ENCODE data around the gene HDAC11.

- TF ChIP-seq, protein P1, sequence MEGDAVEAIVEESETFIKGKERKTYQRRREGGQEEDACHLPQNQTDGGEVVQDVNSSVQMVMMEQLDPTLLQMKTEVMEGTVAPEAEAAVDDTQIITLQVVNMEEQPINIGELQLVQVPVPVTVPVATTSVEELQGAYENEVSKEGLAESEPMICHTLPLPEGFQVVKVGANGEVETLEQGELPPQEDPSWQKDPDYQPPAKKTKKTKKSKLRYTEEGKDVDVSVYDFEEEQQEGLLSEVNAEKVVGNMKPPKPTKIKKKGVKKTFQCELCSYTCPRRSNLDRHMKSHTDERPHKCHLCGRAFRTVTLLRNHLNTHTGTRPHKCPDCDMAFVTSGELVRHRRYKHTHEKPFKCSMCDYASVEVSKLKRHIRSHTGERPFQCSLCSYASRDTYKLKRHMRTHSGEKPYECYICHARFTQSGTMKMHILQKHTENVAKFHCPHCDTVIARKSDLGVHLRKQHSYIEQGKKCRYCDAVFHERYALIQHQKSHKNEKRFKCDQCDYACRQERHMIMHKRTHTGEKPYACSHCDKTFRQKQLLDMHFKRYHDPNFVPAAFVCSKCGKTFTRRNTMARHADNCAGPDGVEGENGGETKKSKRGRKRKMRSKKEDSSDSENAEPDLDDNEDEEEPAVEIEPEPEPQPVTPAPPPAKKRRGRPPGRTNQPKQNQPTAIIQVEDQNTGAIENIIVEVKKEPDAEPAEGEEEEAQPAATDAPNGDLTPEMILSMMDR (IDR thresholded peaks at IDR 0.05; ENCODE audit: low read depth, low read length, missing input control) = no peak
- TF ChIP-seq, protein P2, sequence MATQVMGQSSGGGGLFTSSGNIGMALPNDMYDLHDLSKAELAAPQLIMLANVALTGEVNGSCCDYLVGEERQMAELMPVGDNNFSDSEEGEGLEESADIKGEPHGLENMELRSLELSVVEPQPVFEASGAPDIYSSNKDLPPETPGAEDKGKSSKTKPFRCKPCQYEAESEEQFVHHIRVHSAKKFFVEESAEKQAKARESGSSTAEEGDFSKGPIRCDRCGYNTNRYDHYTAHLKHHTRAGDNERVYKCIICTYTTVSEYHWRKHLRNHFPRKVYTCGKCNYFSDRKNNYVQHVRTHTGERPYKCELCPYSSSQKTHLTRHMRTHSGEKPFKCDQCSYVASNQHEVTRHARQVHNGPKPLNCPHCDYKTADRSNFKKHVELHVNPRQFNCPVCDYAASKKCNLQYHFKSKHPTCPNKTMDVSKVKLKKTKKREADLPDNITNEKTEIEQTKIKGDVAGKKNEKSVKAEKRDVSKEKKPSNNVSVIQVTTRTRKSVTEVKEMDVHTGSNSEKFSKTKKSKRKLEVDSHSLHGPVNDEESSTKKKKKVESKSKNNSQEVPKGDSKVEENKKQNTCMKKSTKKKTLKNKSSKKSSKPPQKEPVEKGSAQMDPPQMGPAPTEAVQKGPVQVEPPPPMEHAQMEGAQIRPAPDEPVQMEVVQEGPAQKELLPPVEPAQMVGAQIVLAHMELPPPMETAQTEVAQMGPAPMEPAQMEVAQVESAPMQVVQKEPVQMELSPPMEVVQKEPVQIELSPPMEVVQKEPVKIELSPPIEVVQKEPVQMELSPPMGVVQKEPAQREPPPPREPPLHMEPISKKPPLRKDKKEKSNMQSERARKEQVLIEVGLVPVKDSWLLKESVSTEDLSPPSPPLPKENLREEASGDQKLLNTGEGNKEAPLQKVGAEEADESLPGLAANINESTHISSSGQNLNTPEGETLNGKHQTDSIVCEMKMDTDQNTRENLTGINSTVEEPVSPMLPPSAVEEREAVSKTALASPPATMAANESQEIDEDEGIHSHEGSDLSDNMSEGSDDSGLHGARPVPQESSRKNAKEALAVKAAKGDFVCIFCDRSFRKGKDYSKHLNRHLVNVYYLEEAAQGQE (IDR thresholded peaks at IDR 0.05) = no peak
- TF ChIP-seq JUND (IDR thresholded peaks at IDR 0.05) (no peak), TAF1 (conservative IDR thresholded peaks at IDR 0.05) (no peak)
- TF ChIP-seq, protein P3, sequence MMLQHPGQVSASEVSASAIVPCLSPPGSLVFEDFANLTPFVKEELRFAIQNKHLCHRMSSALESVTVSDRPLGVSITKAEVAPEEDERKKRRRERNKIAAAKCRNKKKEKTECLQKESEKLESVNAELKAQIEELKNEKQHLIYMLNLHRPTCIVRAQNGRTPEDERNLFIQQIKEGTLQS (IDR thresholded peaks at IDR 0.05) = no peak
These were observed 36.6 kb downstream of the HDAC11 start for GRCh38 chr3:13516760-13517135.
